HG03280 (cell line): Measurements from ENCODE around the gene ACAA2.
"Not testable (repeated sequence)": the region's sequence is repeated elsewhere in the genome, so short reads cannot be mapped to it uniquely, and the experiment has no call there.

Source experiments
- ATAC-seq: cut with Tn5 transposase; IDR thresholded peaks from one replicate; pipeline ENCODE4 v1.9.1; 2021; ENCODE audit warnings: mild to moderate bottlenecking, moderate library complexity; ENCODE audit not compliant: unreplicated experiment

Gene ACAA2

GRCh38 chr18:49845629-49846360 lies 32.5 kb upstream of the ACAA2 start:
- ATAC-seq, result no peak

- no peak for ATAC-seq
These were observed 31.6 kb upstream of the ACAA2 start for GRCh38 chr18:49844903-49845302.

- ATAC-seq, result no peak
These were observed 30.7 kb upstream of the ACAA2 start for GRCh38 chr18:49843778-49844625.

GRCh38 chr18:49843131-49843530 lies 29.8 kb upstream of the ACAA2 start:
- ATAC-seq, result no peak

GRCh38 chr18:49842656-49843055 lies 29.3 kb upstream of the ACAA2 start:
- ATAC-seq, result no peak

GRCh38 chr18:49841236-49842217 lies 28.2 kb upstream of the ACAA2 start:
- ATAC-seq, result no peak

- no peak for ATAC-seq
These were observed 25.7 kb upstream of the ACAA2 start for GRCh38 chr18:49839012-49839411.

- no peak for ATAC-seq
These were observed 25.0 kb upstream of the ACAA2 start for GRCh38 chr18:49838381-49838780.

GRCh38 chr18:49837889-49838288 lies 24.6 kb upstream of the ACAA2 start:
- ATAC-seq, result no peak

GRCh38 chr18:49837316-49837835 lies 24.0 kb upstream of the ACAA2 start:
- not testable (repeated sequence) for ATAC-seq

GRCh38 chr18:49835405-49835804 lies 22.1 kb upstream of the ACAA2 start:
- ATAC-seq, result no peak

GRCh38 chr18:49834258-49834657 lies 20.9 kb upstream of the ACAA2 start:
- ATAC-seq, result no peak

GRCh38 chr18:49833814-49834213 lies 20.5 kb upstream of the ACAA2 start:
- no peak for ATAC-seq

GRCh38 chr18:49832221-49832647 lies 18.9 kb upstream of the ACAA2 start:
- no peak for ATAC-seq

GRCh38 chr18:49827996-49828395 lies 14.7 kb upstream of the ACAA2 start:
- ATAC-seq, result no peak

- ATAC-seq, result no peak
These were observed 6.7 kb upstream of the ACAA2 start for GRCh38 chr18:49819823-49820671.

GRCh38 chr18:49819071-49819662 lies 5.8 kb upstream of the ACAA2 start:
- no peak for ATAC-seq

- no peak for ATAC-seq
These were observed 4.6 kb upstream of the ACAA2 start for GRCh38 chr18:49817947-49818346.

GRCh38 chr18:49815927-49816326 lies 2.6 kb upstream of the ACAA2 start:
- ATAC-seq, result no peak

GRCh38 chr18:49814147-49814499 lies 790 bp upstream of the ACAA2 start:
- ATAC-seq, result peak; percentile 21
